CD14-positive monocyte (primary cell): ENCODE data around the gene DENND5B. TPM values are rescaled to one million over a fixed set of nuclear protein-coding genes. Genes with fewer than 3 reads are reported as not detected.

Experiments
- DNase-seq, 3 donors: peaks; one replicate each; pipeline ENCODE4 v3.0.0-alpha.2; 2011 to 2022
- H2AFZ ChIP-seq: 2 replicates; pipeline ENCODE4 v1.6.0; 2012; ENCODE audit warnings: mild to moderate bottlenecking, low read depth, low read length, inconsistent platforms; ENCODE audit not compliant: insufficient read depth, poor library complexity, severe bottlenecking
- H3K27ac ChIP-seq, 2 donors: 1 replicate in 1 of 2; 2 replicates in 1 of 2; pipeline ENCODE4 v1.5.1; 2012 to 2013; ENCODE audit warnings: low read length in 2 of 2, control low read depth in 1 of 2, inconsistent platforms in 1 of 2, low read depth in 1 of 2, mild to moderate bottlenecking in 1 of 2
- H3K27me3 ChIP-seq, 2 donors: one replicate each; pipeline versions ENCODE4 v1.6.0 to v1.6.1; 2011 to 2013; ENCODE audit warnings: low read length in 2 of 2; ENCODE audit not compliant: control insufficient read depth in 2 of 2, insufficient read depth in 2 of 2
- H3K36me3 ChIP-seq, 2 donors: replicated peaks in 1 of 2; 1 replicate in 1 of 2; 2 replicates in 1 of 2; pipeline versions ENCODE4 v1.5.1 to v1.6.1; 2012 to 2013; ENCODE audit warnings: low read length in 2 of 2, control low read depth in 1 of 2, inconsistent platforms in 1 of 2, mild to moderate bottlenecking in 1 of 2; ENCODE audit not compliant: insufficient read depth in 2 of 2, control insufficient read depth in 1 of 2
- H3K4me1 ChIP-seq, 2 donors: 1 replicate in 1 of 2; 2 replicates in 1 of 2; pipeline versions ENCODE4 v1.5.1 to v1.6.1; 2012 to 2013; ENCODE audit warnings: low read length in 2 of 2, control low read depth in 1 of 2, inconsistent platforms in 1 of 2, mild to moderate bottlenecking in 1 of 2, moderate library complexity in 1 of 2; ENCODE audit not compliant: insufficient read depth in 2 of 2, control insufficient read depth in 1 of 2
- H3K4me2 ChIP-seq: replicated peaks from 2 replicates; pipeline ENCODE3; 2012; ENCODE audit warnings: low read length, moderate library complexity, mild to moderate bottlenecking; ENCODE audit not compliant: poor library complexity, severe bottlenecking; ENCODE audit errors: extremely low read depth
- H3K4me3 ChIP-seq, 3 experiments: fragments of 200-600 bp in 1 of 3; sonication (generic) in 1 of 3; replicated peaks in 1 of 3; 1 replicate in 2 of 3; 2 replicates in 1 of 3; pipeline ENCODE4 v1.5.1; 2011 to 2013; ENCODE audit warnings: low read length in 3 of 3, mild to moderate bottlenecking in 3 of 3, control low read depth in 2 of 3, low read depth in 2 of 3, inconsistent platforms in 1 of 3, moderate library complexity in 1 of 3
- H3K79me2 ChIP-seq: 2 replicates; pipeline ENCODE4 v1.6.0; 2012; ENCODE audit warnings: mild to moderate bottlenecking, control low read depth, inconsistent platforms, low read length, moderate library complexity; ENCODE audit not compliant: insufficient read depth
- H3K9ac ChIP-seq: 2 replicates; pipeline ENCODE4 v1.6.0; 2017; ENCODE audit warnings: low read length, mild to moderate bottlenecking; ENCODE audit not compliant: insufficient read depth, poor library complexity, severe bottlenecking
- H3K9me3 ChIP-seq, 2 donors: replicated peaks in 1 of 2; 1 replicate in 1 of 2; 2 replicates in 1 of 2; pipeline versions ENCODE4 v1.5.1 to v1.6.1; 2012 to 2013; ENCODE audit warnings: low read length in 2 of 2, control low read depth in 1 of 2; ENCODE audit not compliant: control insufficient read depth in 1 of 2, insufficient read depth in 1 of 2
- H4K20me1 ChIP-seq: 2 replicates; pipeline ENCODE4 v1.6.0; 2012; ENCODE audit warnings: mild to moderate bottlenecking, low read length, control low read depth, moderate library complexity; ENCODE audit not compliant: insufficient read depth
- H3K27ac Mint-ChIP-seq, 7 donors: one replicate each; pipeline ENCODE4 v1.8.0; 2020; ENCODE audit warnings: mild to moderate bottlenecking in 7 of 7, mixed read lengths in 7 of 7, moderate library complexity in 6 of 7, inconsistent platforms in 2 of 7
- H3K27me3 Mint-ChIP-seq, 3 donors: one replicate each; pipeline ENCODE4 v1.8.0; 2021 to 2022; ENCODE audit warnings: low read depth in 3 of 3, mild to moderate bottlenecking in 3 of 3, mixed read lengths in 3 of 3, moderate library complexity in 3 of 3, inconsistent platforms in 1 of 3
- H3K36me3 Mint-ChIP-seq, 2 donors: one replicate each; pipeline ENCODE4 v1.8.0; 2020; ENCODE audit warnings: mixed read lengths in 2 of 2, inconsistent platforms in 1 of 2, mild to moderate bottlenecking in 1 of 2
- H3K4me1 Mint-ChIP-seq: one replicate; pipeline ENCODE4 v1.8.0; 2020; ENCODE audit warnings: mild to moderate bottlenecking, mixed read lengths
- H3K4me3 Mint-ChIP-seq, 2 donors: one replicate each; pipeline ENCODE4 v1.8.0; 2020; ENCODE audit warnings: mild to moderate bottlenecking in 2 of 2, mixed read lengths in 2 of 2, moderate library complexity in 1 of 2
- H3K9me3 Mint-ChIP-seq, 7 donors: one replicate each; pipeline ENCODE4 v1.8.0; 2020 to 2022; ENCODE audit warnings: mixed read lengths in 7 of 7, mild to moderate bottlenecking in 6 of 7, moderate library complexity in 6 of 7, inconsistent platforms in 2 of 7
- CTCF ChIP-seq: fragments of 200-600 bp; IDR thresholded peaks from one replicate; pipeline ENCODE4 v1.8.0; 2022; ENCODE audit warnings: antibody characterized with exemption, mild to moderate bottlenecking
- WGBS: methylation state at CpG from one replicate; pipeline ENCODE4 v1.1.5; 2013; ENCODE audit warnings: missing lambda C conversion rate; ENCODE audit not compliant: insufficient coverage; 5-methylcytosine and 5-hydroxymethylcytosine counted together
- intact Hi-C, 2 donors: fragments of 100-400 bp; cut with micrococcal nuclease; formaldehyde crosslinking; loops; one replicate each; pipeline versions ENCODE4 v1.15.0 to v1.15.1; 2023
- polyA plus RNA-seq, 3 donors: library from polyadenylated mRNA; depleted of rRNA in 1 of 3; unstranded in 2 of 3; stranded (reverse) in 1 of 3; fragments of 300-500 nt in 2 of 3; fragments of >200 nt in 1 of 3; fragmentation: Illumina TruSeq in 2 of 3; gene quantifications; 1 replicate in 2 of 3; 2 replicates in 1 of 3; pipeline ENCODE4 v1.2.3, GENCODE V29; 2012 to 2021

Gene DENND5B
- polyA plus RNA-seq, 3 donors, result 0.23 to 0.36 (median 0.36) TPM

- intact Hi-C loops, result no loop called here
- Histone ChIP-seq H3K79me2 (no peaks in the 10 kb centered on the region), H3K4me2 (no peak overlapping the region), H3K36me3 (no peaks in the 10 kb centered on the region), H3K4me3 (no peak overlapping the region), H2AFZ (no peak overlapping the region), H4K20me1 (no peaks in the 10 kb centered on the region), H3K9me3 (no peaks in the 10 kb centered on the region), H3K4me1 (no peaks in the 10 kb centered on the region), H3K27me3 (no peaks in the 10 kb centered on the region), H3K9ac (no peak overlapping the region), H3K27ac (no peak overlapping the region)
- Mint-ChIP-seq H3K27ac (no peak overlapping the region), H3K27me3 (no peaks in the 10 kb centered on the region), H3K4me3 (no peak overlapping the region), H3K4me1 (peaks cover 4% of the 10 kb centered on the region), H3K9me3 (peaks cover 0 to 2% (median 0%) of the 10 kb centered on the region in 7 donors), H3K36me3 (no peaks in the 10 kb centered on the region)
- TF ChIP-seq CTCF, result no peak
- 100% methylated on average over 2 of the region's 3 CpGs for WGBS
- no peak for DNase-seq
Measured at GRCh38 chr12:31568498-31568897, 22.4 kb downstream of the DENND5B start.

- no peak overlapping the region for H3K4me2 ChIP-seq
- H3K4me3 ChIP-seq, result no peak overlapping the region
- no peaks in the 10 kb centered on the region for H4K20me1 ChIP-seq
- WGBS, result 60% methylated on average over 1 of the region's 2 CpGs
- H3K4me1 ChIP-seq, result no peaks in the 10 kb centered on the region
- H3K9me3 ChIP-seq, result no peaks in the 10 kb centered on the region
- Mint-ChIP-seq H3K36me3 (no peaks in the 10 kb centered on the region), H3K4me1 (peaks cover 4% of the 10 kb centered on the region), H3K4me3 (no peak overlapping the region), H3K27me3 (no peaks in the 10 kb centered on the region), H3K27ac (no peak overlapping the region), H3K9me3 (peaks cover 0 to 2% (median 0%) of the 10 kb centered on the region in 7 donors)
- intact Hi-C loops, result no loop called here
- no peak overlapping the region for H2AFZ ChIP-seq
- H3K36me3 ChIP-seq, result no peaks in the 10 kb centered on the region
- DNase-seq, result no peak
- H3K9ac ChIP-seq, result no peak overlapping the region
- H3K27ac ChIP-seq, result no peak overlapping the region
- H3K27me3 ChIP-seq, result no peaks in the 10 kb centered on the region
- no peaks in the 10 kb centered on the region for H3K79me2 ChIP-seq
- TF ChIP-seq CTCF, result no peak
Measured at GRCh38 chr12:31567029-31567428, 23.9 kb downstream of the DENND5B start.
